DOHH2 (cell line): ENCODE results near the gene USP48.

ENCODE experiments used
- H3F3A ChIP-seq: fragments of 200-600 bp; sonication (generic), shearing (Covaris generic); 2 replicates; pipeline ENCODE4 v1.6.0; 2016; ENCODE audit warnings: antibody characterized with exemption, mild to moderate bottlenecking; ENCODE audit not compliant: control insufficient read depth, insufficient read depth
- H3K27ac ChIP-seq: fragments of 200-600 bp; sonication (generic); 2 replicates; pipeline ENCODE4 v1.5.1; 2014; ENCODE audit warnings: low read depth, mild to moderate bottlenecking, low read length, moderate library complexity
- H3K27me3 ChIP-seq: fragments of 200-600 bp; sonication (generic); 2 replicates; pipeline ENCODE4 v1.6.1; 2014; ENCODE audit warnings: mild to moderate bottlenecking, low read length, mixed read lengths; ENCODE audit not compliant: control insufficient read depth
- H3K36me3 ChIP-seq: fragments of 200-600 bp; sonication (generic); 2 replicates; pipeline ENCODE4 v1.6.1; 2014; ENCODE audit warnings: mild to moderate bottlenecking, low read length, moderate library complexity, mixed read lengths; ENCODE audit not compliant: control insufficient read depth
- H3K4me1 ChIP-seq: fragments of 200-600 bp; sonication (generic); 2 replicates; pipeline ENCODE4 v1.6.1; 2014; ENCODE audit warnings: mild to moderate bottlenecking, low read length, mixed read lengths; ENCODE audit not compliant: control insufficient read depth
- H3K4me2 ChIP-seq: fragments of 200-600 bp; sonication (generic); 2 replicates; pipeline ENCODE4 v1.6.0; 2014; ENCODE audit warnings: mild to moderate bottlenecking, low read length, moderate library complexity
- H3K4me3 ChIP-seq: fragments of 200-600 bp; sonication (generic); 2 replicates; pipeline ENCODE4 v1.5.1; 2014; ENCODE audit warnings: mild to moderate bottlenecking, low read length, mixed read lengths
- H3K79me2 ChIP-seq: fragments of 200-600 bp; sonication (generic); 2 replicates; pipeline ENCODE4 v1.6.1; 2014; ENCODE audit warnings: mild to moderate bottlenecking, low read length, mixed read lengths; ENCODE audit not compliant: control insufficient read depth
- H3K9me2 ChIP-seq: fragments of 200-600 bp; sonication (generic); replicated peaks from 2 replicates; pipeline ENCODE4 v1.6.1; 2014; ENCODE audit warnings: mild to moderate bottlenecking, low read length, mixed read lengths; ENCODE audit not compliant: control insufficient read depth
- H3K9me3 ChIP-seq: fragments of 200-600 bp; sonication (generic); 2 replicates; pipeline ENCODE4 v1.6.1; 2014; ENCODE audit warnings: antibody characterized with exemption, low read length, mixed read lengths; ENCODE audit not compliant: control insufficient read depth, insufficient read depth
- H4K20me1 ChIP-seq: fragments of 200-600 bp; sonication (generic); 2 replicates; pipeline ENCODE4 v1.6.0; 2014; ENCODE audit warnings: low read depth, mild to moderate bottlenecking, antibody characterized with exemption, low read length, moderate library complexity; ENCODE audit not compliant: control insufficient read depth, insufficient read depth
- EZH2phosphoT487 ChIP-seq: fragments of 200-600 bp; sonication (generic); IDR thresholded peaks from 2 replicates; pipeline ENCODE4 v1.6.1; 2017; ENCODE audit warnings: borderline replicate concordance, mild to moderate bottlenecking, antibody characterized with exemption, low read length, moderate library complexity, mixed read lengths
- TF ChIP-seq, protein P1 (sequence below): fragments of 200-600 bp; sonication (generic); IDR thresholded peaks from one replicate; pipeline ENCODE4 v1.5.1; 2014; ENCODE audit warnings: antibody characterized with exemption, mild to moderate bottlenecking, low read depth, low read length; ENCODE audit not compliant: poor library complexity, severe bottlenecking

Gene USP48

GRCh38 chr1:21639594-21640041 is 143.3 kb downstream of the USP48 start:
- no peaks in the 10 kb centered on the region for H3K4me1 ChIP-seq
- TF ChIP-seq EZH2phosphoT487: no peak
- TF ChIP-seq, protein P1, sequence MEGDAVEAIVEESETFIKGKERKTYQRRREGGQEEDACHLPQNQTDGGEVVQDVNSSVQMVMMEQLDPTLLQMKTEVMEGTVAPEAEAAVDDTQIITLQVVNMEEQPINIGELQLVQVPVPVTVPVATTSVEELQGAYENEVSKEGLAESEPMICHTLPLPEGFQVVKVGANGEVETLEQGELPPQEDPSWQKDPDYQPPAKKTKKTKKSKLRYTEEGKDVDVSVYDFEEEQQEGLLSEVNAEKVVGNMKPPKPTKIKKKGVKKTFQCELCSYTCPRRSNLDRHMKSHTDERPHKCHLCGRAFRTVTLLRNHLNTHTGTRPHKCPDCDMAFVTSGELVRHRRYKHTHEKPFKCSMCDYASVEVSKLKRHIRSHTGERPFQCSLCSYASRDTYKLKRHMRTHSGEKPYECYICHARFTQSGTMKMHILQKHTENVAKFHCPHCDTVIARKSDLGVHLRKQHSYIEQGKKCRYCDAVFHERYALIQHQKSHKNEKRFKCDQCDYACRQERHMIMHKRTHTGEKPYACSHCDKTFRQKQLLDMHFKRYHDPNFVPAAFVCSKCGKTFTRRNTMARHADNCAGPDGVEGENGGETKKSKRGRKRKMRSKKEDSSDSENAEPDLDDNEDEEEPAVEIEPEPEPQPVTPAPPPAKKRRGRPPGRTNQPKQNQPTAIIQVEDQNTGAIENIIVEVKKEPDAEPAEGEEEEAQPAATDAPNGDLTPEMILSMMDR: no peak
- no peaks in the 10 kb centered on the region for H3K79me2 ChIP-seq
- no peak overlapping the region for H3K4me2 ChIP-seq
- no peaks in the 10 kb centered on the region for H3K9me2 ChIP-seq
- no peak overlapping the region for H3K27ac ChIP-seq
- no peaks in the 10 kb centered on the region for H3F3A ChIP-seq
- no peak overlapping the region for H3K4me3 ChIP-seq
- H3K36me3 ChIP-seq: no peaks in the 10 kb centered on the region
- no peaks in the 10 kb centered on the region for H3K27me3 ChIP-seq
- no peaks in the 10 kb centered on the region for H3K9me3 ChIP-seq
- no peaks in the 10 kb centered on the region; the same call in 1 of the 2 replicates for H4K20me1 ChIP-seq

GRCh38 chr1:21638531-21639341 is 144.2 kb downstream of the USP48 start:
- Histone ChIP-seq H3F3A (no peaks in the 10 kb centered on the region), H3K9me3 (no peaks in the 10 kb centered on the region), H3K4me3 (no peak overlapping the region), H3K36me3 (no peaks in the 10 kb centered on the region), H3K79me2 (no peaks in the 10 kb centered on the region), H3K27ac (no peak overlapping the region), H3K4me1 (no peaks in the 10 kb centered on the region), H3K27me3 (no peaks in the 10 kb centered on the region), H4K20me1 (no peaks in the 10 kb centered on the region), H3K9me2 (no peaks in the 10 kb centered on the region), H3K4me2 (no peak overlapping the region)
- TF ChIP-seq, protein P1: no peak
- no peak for TF ChIP-seq EZH2phosphoT487

DNA sequence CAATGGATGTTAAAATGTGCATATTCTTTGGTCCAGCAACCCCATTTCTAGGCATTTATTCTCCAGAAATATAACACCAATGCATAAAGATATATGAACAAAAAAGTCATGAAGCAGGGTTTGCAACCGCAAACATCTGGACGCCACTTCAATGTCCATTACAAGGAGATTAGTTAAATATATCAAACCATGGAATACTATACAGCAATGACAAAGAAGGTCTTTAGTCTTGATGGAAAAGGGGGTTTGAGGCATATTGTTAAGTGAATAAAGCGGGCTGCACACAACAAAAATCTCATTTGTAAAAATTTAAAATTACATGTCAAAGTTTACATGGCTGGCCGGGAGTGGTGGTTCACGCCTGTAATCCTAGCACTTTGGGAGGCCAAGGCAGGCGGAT is 145.4 kb downstream of the USP48 start:
- Histone ChIP-seq H3K36me3 (no peaks in the 10 kb centered on the region), H3K9me3 (no peaks in the 10 kb centered on the region), H3K4me1 (no peaks in the 10 kb centered on the region), H3K27ac (no peak overlapping the region), H3K4me3 (no peak overlapping the region), H3K27me3 (no peaks in the 10 kb centered on the region), H4K20me1 (no peaks in the 10 kb centered on the region), H3K79me2 (no peaks in the 10 kb centered on the region), H3K9me2 (no peaks in the 10 kb centered on the region), H3K4me2 (no peak overlapping the region), H3F3A (no peaks in the 10 kb centered on the region)
- TF ChIP-seq EZH2phosphoT487: no peak
- TF ChIP-seq, protein P1: no peak
